K562 (cell line): ENCODE results near the gene GIPR. TPM values are rescaled to one million over a fixed set of nuclear protein-coding genes. Genes with fewer than 3 reads are reported as not detected.

Source experiments
- ATAC-seq: fragments of 200-7000 bp; cut with Tn5 transposase; 3 replicates; pipeline ENCODE4 v1.9.1; 2020; ENCODE audit warnings: moderate library complexity
- BruUV-seq: library from RNA; stranded (reverse); fragments of 400-500 nt; replicated peaks from 2 replicates; lab custom pipeline; 2021; lab: Mats Ljungman, UMichigan
- CTCF ChIA-PET: fragments of 300-600 bp; formaldehyde crosslinking; extraction: SDS; loops from one replicate; lab custom pipeline; 2021; ENCODE audit warnings: low intra/inter-chr PET ratio; lab: Yijun Ruan, JAX
- POLR2A ChIA-PET: fragments of 300-600, 350-650 bp; sonication (Branson Sonifier 250); formaldehyde crosslinking; extraction: SDS; loops from one replicate; lab custom pipeline; 2021; ENCODE audit warnings: antibody characterized with exemption, inconsistent platforms; lab: Yijun Ruan, JAX
- DNase-seq, 4 experiments: peaks; one replicate each; pipeline versions ENCODE4 v3.0.0 to v3.0.0-alpha.2; 2011 to 2018; ENCODE audit warnings: low spot score in 3 of 4, mixed read lengths in 3 of 4; ENCODE audit errors: extremely low read depth in 1 of 4
- FAIRE-seq: peaks from 2 replicates; lab custom pipeline; 2011; peaks lifted over from hg19 to GRCh38; lab: Jason Lieb, UNC
- H2AFZ ChIP-seq: 2 replicates; pipeline ENCODE4 v1.6.0; 2011; ENCODE audit warnings: low read depth, low read length, control low read depth, inconsistent platforms
- H3K27ac ChIP-seq: fragments of 200-600 bp; 3 replicates; pipeline ENCODE4 v1.8.0; 2011; ENCODE audit warnings: low read depth, mild to moderate bottlenecking, control low read depth, inconsistent platforms, low read length, moderate library complexity, mixed read lengths; ENCODE audit errors: extremely low read depth
- H3K27me3 ChIP-seq, 2 experiments: fragments of 300-600 bp in 1 of 2; 2 replicates in 1 of 2; 3 replicates in 1 of 2; pipeline versions ENCODE4 v1.6.0 to v1.8.0; 2011; ENCODE audit warnings: inconsistent platforms in 2 of 2, low read length in 2 of 2, mild to moderate bottlenecking in 1 of 2, mixed read lengths in 1 of 2, moderate library complexity in 1 of 2; ENCODE audit not compliant: control insufficient read depth in 2 of 2, insufficient read depth in 2 of 2
- H3K36me3 ChIP-seq: fragments of 300-600 bp; 3 replicates; pipeline ENCODE4 v1.8.0; 2011; ENCODE audit warnings: mild to moderate bottlenecking, low read length, inconsistent platforms; ENCODE audit not compliant: control insufficient read depth, insufficient read depth
- H3K4me1 ChIP-seq, 2 experiments: fragments of 200-600 bp in 1 of 2; replicated peaks in 1 of 2; 2 replicates in 1 of 2; 3 replicates in 1 of 2; pipeline versions ENCODE4 v1.5.1 to v1.8.0; 2011; ENCODE audit warnings: inconsistent platforms in 2 of 2, low read length in 2 of 2, mild to moderate bottlenecking in 1 of 2, mixed read lengths in 1 of 2, moderate library complexity in 1 of 2; ENCODE audit not compliant: control insufficient read depth in 2 of 2, insufficient read depth in 2 of 2
- H3K4me2 ChIP-seq: 2 replicates; pipeline ENCODE4 v1.6.1; 2011; ENCODE audit warnings: low read length, control low read depth, inconsistent platforms, mixed read lengths; ENCODE audit not compliant: insufficient read depth
- H3K4me3 ChIP-seq: fragments of 200-600 bp; sonication (generic), shearing (Covaris generic); 2 replicates; pipeline ENCODE4 v1.5.1; 2016; ENCODE audit warnings: control low read depth, inconsistent platforms
- H3K79me2 ChIP-seq: fragments of 200-600 bp; 3 replicates; pipeline ENCODE4 v1.8.0; 2011; ENCODE audit warnings: low read length, inconsistent platforms; ENCODE audit not compliant: control insufficient read depth, insufficient read depth
- H3K9ac ChIP-seq, 2 experiments: 2 replicates each; pipeline versions ENCODE4 v1.6.0 to v1.6.1; 2011; ENCODE audit warnings: low read depth in 2 of 2, low read length in 2 of 2, control low read depth in 1 of 2, inconsistent platforms in 1 of 2, mild to moderate bottlenecking in 1 of 2, mixed read lengths in 1 of 2; ENCODE audit not compliant: insufficient read depth in 1 of 2
- H3K9me1 ChIP-seq: one replicate; pipeline ENCODE4 v1.6.0; 2011; ENCODE audit warnings: inconsistent platforms, mild to moderate bottlenecking, low read length, moderate library complexity; ENCODE audit not compliant: control insufficient read depth, insufficient read depth
- H3K9me3 ChIP-seq: replicated peaks from 2 replicates; pipeline ENCODE4 v1.5.1; 2011; ENCODE audit warnings: low read depth, low read length, inconsistent platforms; ENCODE audit not compliant: control insufficient read depth, insufficient read depth
- H4K20me1 ChIP-seq: replicated peaks from 2 replicates; pipeline ENCODE4 v1.6.1; 2011; ENCODE audit warnings: low read length, inconsistent platforms, mixed read lengths; ENCODE audit not compliant: control insufficient read depth, insufficient read depth
- BCOR ChIP-seq: fragments of 450-650 bp; IDR thresholded peaks from 2 replicates; pipeline ENCODE4 v1.6.1; 2016
- E2F3 ChIP-seq: fragments of 250-450 bp; sonication (Bioruptor Pico); IDR thresholded peaks from 2 replicates; pipeline ENCODE4 v1.4.0; 2020; ENCODE audit warnings: mild to moderate bottlenecking
- RBM25 ChIP-seq: fragments of 200-400 bp; formaldehyde crosslinking; IDR thresholded peaks from 2 replicates; pipeline ENCODE4 v1.6.1; 2018; ENCODE audit warnings: low read length, low read depth, moderate library complexity; ENCODE audit not compliant: severe bottlenecking
- ZBTB7A ChIP-seq: IDR thresholded peaks from 2 replicates; pipeline ENCODE4 v1.6.1; 2011; ENCODE audit warnings: low read depth, mild to moderate bottlenecking, low read length, moderate library complexity, borderline replicate concordance; ENCODE audit not compliant: control insufficient read depth
- ZNF384 ChIP-seq: IDR thresholded peaks from 2 replicates; pipeline ENCODE4 v1.6.1; 2012; ENCODE audit warnings: low read depth, low read length, improper control_type of control experiment
- WGBS: fragments of 100-300 bp; shearing (Covaris generic); methylation state at CpG from one replicate; pipeline ENCODE4 v1.1.6; 2016; ENCODE audit warnings: low coverage, mixed read lengths; ENCODE audit not compliant: insufficient coverage; ENCODE audit errors: missing lambda C conversion rate; 5-methylcytosine and 5-hydroxymethylcytosine counted together
- in situ Hi-C: fragments of 300-500 bp; cut with MboI; formaldehyde crosslinking; loops from 4 replicates; pipeline ENCODE4 v1.15.0; 2018; ENCODE audit warnings: inconsistent platforms, mixed read lengths
- intact Hi-C: fragments of 100-400 bp; cut with micrococcal nuclease; formaldehyde crosslinking; loops from 2 replicates; pipeline ENCODE4 v1.14.2; 2022
- polyA plus RNA-seq, 8 experiments: library from polyadenylated mRNA; depleted of rRNA in 4 of 8; stranded (reverse) in 5 of 8; unstranded in 3 of 8; fragments of >200 nt; fragmentation: Nextera tagmentation in 2 of 8; fragmentation: Illumina TruSeq in 1 of 8; extraction: Ambion mirVana in 2 of 8; extraction: Trizol in 1 of 8; gene quantifications; 2 replicates each; pipeline versions ENCODE4 v1.2.1 to v1.2.3, GENCODE V29; 2011 to 2014; ENCODE audit warnings: inconsistent platforms in 1 of 8, missing spikeins in 1 of 8
- total RNA-seq, 7 experiments: library from RNA; depleted of rRNA in 6 of 7; stranded (reverse); fragments of >200 nt in 6 of 7; fragmentation: Illumina TruSeq in 2 of 7; extraction: Trizol in 2 of 7; gene quantifications; 2 replicates each; pipeline versions ENCODE4 v1.2.1 to v1.2.3, GENCODE V29; 2011 to 2021; ENCODE audit warnings: low replicate concordance in 1 of 7
- TF ChIP-seq, protein P1 (sequence below), 2 experiments: fragments of 450-650 bp; IDR thresholded peaks; 2 replicates each; pipeline ENCODE4 v1.6.1; 2016; ENCODE audit warnings: mild to moderate bottlenecking in 2 of 2, borderline replicate concordance in 1 of 2, low read depth in 1 of 2, moderate library complexity in 1 of 2
- TF ChIP-seq, protein P2 (sequence below): fragments of 450-650 bp; IDR thresholded peaks from 2 replicates; pipeline ENCODE4 v1.6.1; 2016; ENCODE audit warnings: missing biosample characterization, missing genetic modification characterization
- TF ChIP-seq, protein P3 (sequence below): fragments of 250-450 bp; sonication (Bioruptor Pico); IDR thresholded peaks from 2 replicates; pipeline ENCODE4 v1.5.0; 2021

GIPR gene
- total and polyA plus RNA-seq, 9 of the 15 experiments (the other 6 are each of a cell fraction or from before 2014, with no cell fraction given): 2.2 to 26.8 (median 12.7) TPM

DNA sequence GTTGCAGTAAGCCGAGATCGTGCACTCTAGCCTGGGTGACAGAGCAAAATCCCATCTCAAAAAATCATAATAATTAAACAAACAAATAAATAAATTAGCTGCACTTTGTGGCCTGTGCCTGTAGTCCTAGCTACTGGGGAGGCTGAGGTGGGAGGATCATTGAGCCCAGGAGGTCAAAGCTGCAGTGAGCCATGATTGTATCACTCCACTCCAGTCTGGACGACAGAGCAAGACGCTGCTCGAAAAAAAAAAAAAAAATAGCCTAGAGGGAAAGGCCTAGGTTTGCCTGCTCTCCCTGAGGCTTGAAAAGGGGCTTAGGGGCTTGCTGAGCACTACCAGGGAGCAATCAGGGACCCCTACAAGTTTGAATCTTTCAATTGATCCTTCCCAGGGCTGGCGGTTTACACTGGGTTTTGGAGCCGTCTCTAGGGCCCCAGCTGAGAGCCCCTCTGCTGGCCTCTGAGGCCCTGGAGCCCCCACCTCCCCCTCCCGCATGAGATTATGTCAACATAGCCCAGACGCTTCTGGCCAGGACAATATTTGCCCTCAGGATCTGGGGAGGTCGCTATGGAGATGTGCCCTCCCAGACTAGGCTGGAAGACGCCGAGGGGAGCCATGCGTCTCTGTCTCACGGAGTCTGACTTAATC, 10.4 kb upstream of the GIPR start:
- ATAC-seq: peak; percentile 33
- Histone ChIP-seq H2AFZ (peak overlapping the region; percentile 60), H3K9ac (peak overlapping the region in 1 of 2 experiments; percentile 80; a peak in 2 of 4 replicates), H3K4me2 (no peak overlapping the region)
- no TSS peak for BruUV-seq
- WGBS: 41% methylated on average over 14 of the region's 14 CpGs
- FAIRE-seq: peak; percentile 35
- DNase-seq: peak in 2 of 4 experiments; percentile 19 to 22
- CTCF ChIA-PET: no interaction called here
- intact Hi-C loops: no loop called here
- TF ChIP-seq, protein P1, sequence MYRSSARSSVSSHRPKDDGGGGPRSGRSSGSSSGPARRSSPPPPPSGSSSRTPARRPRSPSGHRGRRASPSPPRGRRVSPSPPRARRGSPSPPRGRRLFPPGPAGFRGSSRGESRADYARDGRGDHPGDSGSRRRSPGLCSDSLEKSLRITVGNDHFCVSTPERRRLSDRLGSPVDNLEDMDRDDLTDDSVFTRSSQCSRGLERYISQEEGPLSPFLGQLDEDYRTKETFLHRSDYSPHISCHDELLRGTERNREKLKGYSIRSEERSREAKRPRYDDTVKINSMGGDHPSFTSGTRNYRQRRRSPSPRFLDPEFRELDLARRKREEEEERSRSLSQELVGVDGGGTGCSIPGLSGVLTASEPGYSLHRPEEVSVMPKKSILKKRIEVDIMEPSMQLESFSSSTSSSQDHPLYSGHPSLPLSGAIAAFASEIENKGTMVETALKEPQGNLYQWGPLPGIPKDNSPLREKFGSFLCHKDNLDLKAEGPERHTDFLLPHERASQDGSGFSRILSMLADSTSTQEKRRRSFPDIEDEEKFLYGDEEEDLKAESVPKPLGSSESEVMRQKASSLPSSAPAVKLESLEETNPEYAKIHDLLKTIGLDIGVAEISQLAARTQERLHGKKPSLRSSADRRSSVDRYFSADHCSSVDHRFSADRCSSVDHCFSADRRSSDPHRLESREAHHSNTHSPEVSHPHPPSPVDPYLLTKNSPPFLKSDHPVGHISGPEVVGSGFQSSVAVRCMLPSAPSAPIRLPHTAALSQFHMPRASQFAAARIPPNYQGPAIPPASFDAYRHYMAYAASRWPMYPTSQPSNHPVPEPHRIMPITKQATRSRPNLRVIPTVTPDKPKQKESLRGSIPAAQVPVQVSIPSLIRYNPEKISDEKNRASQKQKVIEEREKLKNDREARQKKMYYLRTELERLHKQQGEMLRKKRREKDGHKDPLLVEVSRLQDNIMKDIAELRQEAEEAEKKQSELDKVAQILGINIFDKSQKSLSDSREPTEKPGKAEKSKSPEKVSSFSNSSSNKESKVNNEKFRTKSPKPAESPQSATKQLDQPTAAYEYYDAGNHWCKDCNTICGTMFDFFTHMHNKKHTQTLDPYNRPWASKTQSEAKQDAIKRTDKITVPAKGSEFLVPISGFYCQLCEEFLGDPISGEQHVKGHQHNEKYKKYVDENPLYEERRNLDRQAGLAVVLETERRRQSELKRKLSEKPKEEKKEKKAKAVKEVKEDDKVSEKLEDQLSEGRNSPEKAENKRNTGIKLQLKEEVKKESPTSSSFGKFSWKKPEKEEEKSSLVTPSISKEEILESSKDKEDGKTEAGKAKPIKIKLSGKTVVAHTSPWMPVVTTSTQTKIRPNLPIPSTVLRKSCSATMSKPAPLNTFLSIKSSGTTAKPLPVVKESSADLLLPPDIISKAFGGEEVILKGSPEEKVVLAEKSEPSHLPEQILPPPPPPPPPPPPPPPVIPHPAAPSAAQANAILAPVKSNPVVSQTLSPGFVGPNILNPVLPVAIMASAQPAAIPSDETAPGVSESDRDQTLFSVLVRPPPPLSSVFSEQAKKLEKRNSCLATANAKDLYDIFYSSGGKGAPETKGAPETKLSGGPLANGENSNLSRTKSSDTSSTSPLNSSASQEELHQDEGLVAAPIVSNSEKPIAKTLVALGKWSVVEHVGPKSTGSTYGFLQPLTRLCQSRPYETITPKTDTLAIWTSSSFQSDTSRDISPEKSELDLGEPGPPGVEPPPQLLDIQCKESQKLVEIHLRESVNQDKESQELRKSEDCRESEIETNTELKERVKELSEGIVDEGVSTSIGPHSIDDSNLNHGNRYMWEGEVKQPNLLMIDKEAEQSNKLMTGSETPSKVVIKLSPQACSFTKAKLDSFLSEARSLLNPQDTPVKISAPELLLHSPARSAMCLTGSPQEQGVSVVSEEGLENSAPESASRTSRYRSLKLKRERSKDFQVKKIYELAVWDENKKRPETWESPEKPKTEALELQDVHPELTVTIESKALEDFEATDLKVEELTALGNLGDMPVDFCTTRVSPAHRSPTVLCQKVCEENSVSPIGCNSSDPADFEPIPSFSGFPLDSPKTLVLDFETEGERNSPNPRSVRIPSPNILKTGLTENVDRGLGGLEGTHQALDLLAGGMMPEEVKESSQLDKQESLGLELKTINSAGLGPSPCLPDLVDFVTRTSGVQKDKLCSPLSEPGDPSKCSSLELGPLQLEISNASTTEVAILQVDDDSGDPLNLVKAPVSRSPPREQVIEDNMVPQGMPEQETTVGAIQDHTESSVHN (IDR thresholded peaks at IDR 0.05; ENCODE audit: borderline replicate concordance in 1 of 2, low read depth in 1 of 2): no peak
- TF ChIP-seq, protein P2, sequence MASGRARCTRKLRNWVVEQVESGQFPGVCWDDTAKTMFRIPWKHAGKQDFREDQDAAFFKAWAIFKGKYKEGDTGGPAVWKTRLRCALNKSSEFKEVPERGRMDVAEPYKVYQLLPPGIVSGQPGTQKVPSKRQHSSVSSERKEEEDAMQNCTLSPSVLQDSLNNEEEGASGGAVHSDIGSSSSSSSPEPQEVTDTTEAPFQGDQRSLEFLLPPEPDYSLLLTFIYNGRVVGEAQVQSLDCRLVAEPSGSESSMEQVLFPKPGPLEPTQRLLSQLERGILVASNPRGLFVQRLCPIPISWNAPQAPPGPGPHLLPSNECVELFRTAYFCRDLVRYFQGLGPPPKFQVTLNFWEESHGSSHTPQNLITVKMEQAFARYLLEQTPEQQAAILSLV (tag): no peak
- TF ChIP-seq ZBTB7A (peak; percentile 25; the same call in 1 of the 2 replicates), ZNF384 (peak; percentile 64), BCOR (peak; percentile 39; the same call in 1 of the 2 replicates), RBM25 (peak; percentile 10), E2F3 (CRISPR knock-in tag) (no peak)
- TF ChIP-seq, protein P3, sequence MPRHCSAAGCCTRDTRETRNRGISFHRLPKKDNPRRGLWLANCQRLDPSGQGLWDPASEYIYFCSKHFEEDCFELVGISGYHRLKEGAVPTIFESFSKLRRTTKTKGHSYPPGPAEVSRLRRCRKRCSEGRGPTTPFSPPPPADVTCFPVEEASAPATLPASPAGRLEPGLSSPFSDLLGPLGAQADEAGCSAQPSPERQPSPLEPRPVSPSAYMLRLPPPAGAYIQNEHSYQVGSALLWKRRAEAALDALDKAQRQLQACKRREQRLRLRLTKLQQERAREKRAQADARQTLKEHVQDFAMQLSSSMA (CRISPR knock-in tag): no peak
- TF ChIP-seq, all 486 proteins: peak for 4
- no peak overlapping the region for H3K27ac ChIP-seq
- H3K4me1 ChIP-seq: peaks cover 4 to 7% of the 10 kb centered on the region in 2 experiments; a peak in 3 of 5 replicates
- POLR2A ChIA-PET: no interaction called here
- H4K20me1 ChIP-seq: no peaks in the 10 kb centered on the region
- in situ Hi-C loops: no loop called here
- no peak overlapping the region for H3K4me3 ChIP-seq
- H3K9me1 ChIP-seq: no peaks in the 10 kb centered on the region
- H3K36me3 ChIP-seq: no peaks in the 10 kb centered on the region
- no peaks in the 10 kb centered on the region for H3K9me3 ChIP-seq
- H3K79me2 ChIP-seq: no peaks in the 10 kb centered on the region
- no peaks in the 10 kb centered on the region for H3K27me3 ChIP-seq
